Endometrial microvascular endothelial cells (primary cell): ENCODE data around the gene CBFA2T3. TPM values are rescaled to one million over a fixed set of nuclear protein-coding genes. Genes with fewer than 3 reads are reported as not detected.

ENCODE experiments used
- in situ Hi-C: cut with HindIII; loops from 2 replicates; pipeline ENCODE4 v1.10.0; 2017; ENCODE audit warnings: low sequenced_read_pairs, low pct_unique_long_range_greater_than_20kb; ENCODE audit errors: inconsistent ontology term
- total RNA-seq: library from RNA; depleted of rRNA; stranded (reverse); fragments of >200 nt; gene quantifications from one replicate; pipeline ENCODE4 v1.2.3, GENCODE V29; 2015; ENCODE audit errors: inconsistent ontology term

Gene CBFA2T3
- total RNA-seq, 1 donor from 2014 or later: not detected

GRCh38 chr16:88825146-88825545 is 151.9 kb downstream of the CBFA2T3 start:
- in situ Hi-C loops: no loop called here

Other genes with a start within 250 kb of the CBFA2T3 start
- gene PIEZO1, start 192.0 kb downstream of the CBFA2T3 start, total RNA-seq: 383 TPM
- 21.5 TPM for gene CDT1, start 173.4 kb downstream of the CBFA2T3 start, total RNA-seq
- 253 TPM for gene APRT, start 165.3 kb downstream of the CBFA2T3 start, total RNA-seq
- gene GALNS, start 120.3 kb downstream of the CBFA2T3 start, total RNA-seq: 34.7 TPM
- 54.1 TPM for gene TRAPPC2L, start 120.1 kb downstream of the CBFA2T3 start, total RNA-seq
- gene PABPN1L, start 110.5 kb downstream of the CBFA2T3 start, total RNA-seq: not detected
- 29.0 TPM for gene ACSF3, start 116.6 kb upstream of the CBFA2T3 start, total RNA-seq
- gene CDH15, start 194.5 kb upstream of the CBFA2T3 start, total RNA-seq: not detected
- not detected for gene SLC22A31, start 223.3 kb upstream of the CBFA2T3 start, total RNA-seq
- gene ZNF778, start 240.5 kb upstream of the CBFA2T3 start, total RNA-seq: 3.2 TPM